Chondrocyte (in vitro differentiated cells): ENCODE results near the gene MDN1. TPM values are rescaled to one million over a fixed set of nuclear protein-coding genes. Genes with fewer than 3 reads are reported as not detected.

Experiments used
- DNase-seq: peaks from one replicate; pipeline ENCODE4 v3.0.0; 2021; ENCODE audit warnings: mixed read lengths, low spot score
- H3K27ac Mint-ChIP-seq: one replicate; pipeline ENCODE4 v1.8.0; 2021; ENCODE audit warnings: mild to moderate bottlenecking, moderate library complexity, mixed read lengths; ENCODE audit not compliant: unreplicated experiment
- H3K27me3 Mint-ChIP-seq: 2 replicates; pipeline ENCODE4 v1.8.0; 2021; ENCODE audit warnings: low read depth, mixed read lengths
- H3K36me3 Mint-ChIP-seq: 2 replicates; pipeline ENCODE4 v1.8.0; 2021; ENCODE audit warnings: low read depth, mixed read lengths
- H3K4me1 Mint-ChIP-seq: 2 replicates; pipeline ENCODE4 v1.8.0; 2021; ENCODE audit warnings: low read depth, mild to moderate bottlenecking, mixed read lengths
- H3K4me3 Mint-ChIP-seq: one replicate; pipeline ENCODE4 v1.8.0; 2021; ENCODE audit warnings: mild to moderate bottlenecking, moderate library complexity, mixed read lengths; ENCODE audit not compliant: unreplicated experiment
- H3K9me3 Mint-ChIP-seq: 2 replicates; pipeline ENCODE4 v1.8.0; 2021; ENCODE audit warnings: low read depth, mixed read lengths
- total RNA-seq: library from RNA; stranded (reverse); gene quantifications from 3 replicates; pipeline ENCODE4 v1.2.1, GENCODE V29; 2021
- TF ChIP-seq, protein P1 (sequence below): fragments of 200-600 bp; sonication (generic); IDR thresholded peaks from 2 replicates; pipeline ENCODE4 v1.5.0; 2021; ENCODE audit warnings: antibody characterized with exemption, mild to moderate bottlenecking, moderate library complexity

The MDN1 gene
- total RNA-seq, 1 donor from 2014 or later = 35.8 TPM

GRCh38 chr6:89675949-89676748 is 143.4 kb downstream of the MDN1 start:
- no peak overlapping the region for H3K27ac Mint-ChIP-seq
- TF ChIP-seq, protein P1, sequence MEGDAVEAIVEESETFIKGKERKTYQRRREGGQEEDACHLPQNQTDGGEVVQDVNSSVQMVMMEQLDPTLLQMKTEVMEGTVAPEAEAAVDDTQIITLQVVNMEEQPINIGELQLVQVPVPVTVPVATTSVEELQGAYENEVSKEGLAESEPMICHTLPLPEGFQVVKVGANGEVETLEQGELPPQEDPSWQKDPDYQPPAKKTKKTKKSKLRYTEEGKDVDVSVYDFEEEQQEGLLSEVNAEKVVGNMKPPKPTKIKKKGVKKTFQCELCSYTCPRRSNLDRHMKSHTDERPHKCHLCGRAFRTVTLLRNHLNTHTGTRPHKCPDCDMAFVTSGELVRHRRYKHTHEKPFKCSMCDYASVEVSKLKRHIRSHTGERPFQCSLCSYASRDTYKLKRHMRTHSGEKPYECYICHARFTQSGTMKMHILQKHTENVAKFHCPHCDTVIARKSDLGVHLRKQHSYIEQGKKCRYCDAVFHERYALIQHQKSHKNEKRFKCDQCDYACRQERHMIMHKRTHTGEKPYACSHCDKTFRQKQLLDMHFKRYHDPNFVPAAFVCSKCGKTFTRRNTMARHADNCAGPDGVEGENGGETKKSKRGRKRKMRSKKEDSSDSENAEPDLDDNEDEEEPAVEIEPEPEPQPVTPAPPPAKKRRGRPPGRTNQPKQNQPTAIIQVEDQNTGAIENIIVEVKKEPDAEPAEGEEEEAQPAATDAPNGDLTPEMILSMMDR = no peak
- H3K27me3 Mint-ChIP-seq = no peaks in the 10 kb centered on the region
- H3K9me3 Mint-ChIP-seq = no peaks in the 10 kb centered on the region
- peaks cover 42% of the 10 kb centered on the region for H3K36me3 Mint-ChIP-seq
- H3K4me3 Mint-ChIP-seq = no peak overlapping the region
- peaks cover 6% of the 10 kb centered on the region for H3K4me1 Mint-ChIP-seq
- DNase-seq = no peak

- Mint-ChIP-seq H3K36me3 (peaks cover 25% of the 10 kb centered on the region), H3K4me1 (peaks cover 39% of the 10 kb centered on the region), H3K27ac (no peak overlapping the region), H3K9me3 (no peaks in the 10 kb centered on the region), H3K4me3 (no peak overlapping the region), H3K27me3 (no peaks in the 10 kb centered on the region)
- TF ChIP-seq, protein P1 = no peak
- no peak for DNase-seq
These were observed 148.5 kb downstream of the MDN1 start for GRCh38 chr6:89670935-89671565.

DNA sequence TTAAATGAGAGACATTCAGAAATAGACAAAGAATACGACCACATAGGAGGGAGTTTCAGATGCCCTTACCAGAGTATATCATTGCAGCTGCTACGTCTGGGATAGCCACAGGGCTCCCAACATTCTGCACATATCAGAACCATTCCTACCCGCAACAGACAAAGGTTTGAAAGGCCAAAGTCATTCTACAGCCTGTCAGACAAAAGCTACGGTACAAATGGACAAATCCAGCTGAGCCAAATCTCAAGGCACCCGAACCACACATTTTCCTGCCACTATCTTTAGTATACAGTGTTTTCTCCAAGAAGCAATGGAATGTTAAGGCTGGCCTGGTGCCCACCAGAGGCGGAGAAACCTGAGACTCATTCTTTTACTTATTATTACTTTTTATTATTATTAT is 150.6 kb downstream of the MDN1 start:
- no peak for DNase-seq
- Mint-ChIP-seq H3K4me1 (peaks cover 47% of the 10 kb centered on the region), H3K4me3 (no peak overlapping the region), H3K36me3 (peaks cover 19% of the 10 kb centered on the region), H3K9me3 (no peaks in the 10 kb centered on the region), H3K27ac (peak overlapping the region; percentile 88), H3K27me3 (no peaks in the 10 kb centered on the region)
- TF ChIP-seq, protein P1 = no peak

- Mint-ChIP-seq H3K4me3 (peak overlapping the region; percentile 69), H3K27me3 (no peaks in the 10 kb centered on the region), H3K4me1 (peaks cover 48% of the 10 kb centered on the region), H3K36me3 (peaks cover 18% of the 10 kb centered on the region), H3K9me3 (no peaks in the 10 kb centered on the region), H3K27ac (peak overlapping the region; percentile 88)
- TF ChIP-seq, protein P1 = peak; percentile 17
- DNase-seq = no peak
These were observed 151.6 kb downstream of the MDN1 start for GRCh38 chr6:89667872-89668556.

DNA sequence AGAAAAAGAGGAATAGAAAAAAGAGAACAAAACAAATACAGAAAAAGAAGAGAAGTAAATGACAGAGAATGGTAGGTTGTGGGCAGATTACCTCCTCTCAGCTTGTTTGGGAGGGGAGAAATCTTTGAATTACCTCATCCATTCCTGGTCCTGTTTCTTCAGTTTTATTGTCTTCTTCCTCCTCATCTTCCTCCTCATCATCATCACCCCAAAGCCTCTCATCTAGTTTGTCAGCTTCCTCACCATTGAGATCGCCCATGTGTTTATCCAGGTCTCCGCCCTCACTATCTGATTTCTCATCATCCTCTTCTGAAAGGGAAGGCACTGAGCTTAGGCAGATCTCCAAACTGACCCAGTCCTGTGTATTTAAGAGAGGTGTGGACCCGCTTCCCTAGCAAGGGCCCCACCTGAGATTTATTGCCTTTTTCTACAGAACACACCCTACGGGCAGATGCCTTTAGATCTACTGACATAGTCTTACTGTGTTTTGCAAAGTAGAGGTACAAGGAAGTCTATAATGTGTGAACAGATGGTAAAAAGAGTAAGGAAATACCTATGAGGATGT is 156.9 kb downstream of the MDN1 start:
- H3K36me3 Mint-ChIP-seq = peaks cover 34% of the 10 kb centered on the region
- no peak for DNase-seq
- no peaks in the 10 kb centered on the region for H3K9me3 Mint-ChIP-seq
- no peak overlapping the region for H3K4me3 Mint-ChIP-seq
- TF ChIP-seq, protein P1 = no peak
- peaks cover 26% of the 10 kb centered on the region for H3K4me1 Mint-ChIP-seq
- no peak overlapping the region for H3K27ac Mint-ChIP-seq
- no peaks in the 10 kb centered on the region for H3K27me3 Mint-ChIP-seq
